DLD1 (cell line): ENCODE data around the gene PAPSS2.
"Not testable (repeated sequence)": the region's sequence is repeated elsewhere in the genome, so short reads cannot be mapped to it uniquely, and the experiment has no call there.

ENCODE experiments used
- in situ Hi-C: cut with HindIII; loops from 2 replicates; pipeline ENCODE4 v1.10.0; 2017; ENCODE audit warnings: low sequenced_read_pairs

The PAPSS2 gene

DNA sequence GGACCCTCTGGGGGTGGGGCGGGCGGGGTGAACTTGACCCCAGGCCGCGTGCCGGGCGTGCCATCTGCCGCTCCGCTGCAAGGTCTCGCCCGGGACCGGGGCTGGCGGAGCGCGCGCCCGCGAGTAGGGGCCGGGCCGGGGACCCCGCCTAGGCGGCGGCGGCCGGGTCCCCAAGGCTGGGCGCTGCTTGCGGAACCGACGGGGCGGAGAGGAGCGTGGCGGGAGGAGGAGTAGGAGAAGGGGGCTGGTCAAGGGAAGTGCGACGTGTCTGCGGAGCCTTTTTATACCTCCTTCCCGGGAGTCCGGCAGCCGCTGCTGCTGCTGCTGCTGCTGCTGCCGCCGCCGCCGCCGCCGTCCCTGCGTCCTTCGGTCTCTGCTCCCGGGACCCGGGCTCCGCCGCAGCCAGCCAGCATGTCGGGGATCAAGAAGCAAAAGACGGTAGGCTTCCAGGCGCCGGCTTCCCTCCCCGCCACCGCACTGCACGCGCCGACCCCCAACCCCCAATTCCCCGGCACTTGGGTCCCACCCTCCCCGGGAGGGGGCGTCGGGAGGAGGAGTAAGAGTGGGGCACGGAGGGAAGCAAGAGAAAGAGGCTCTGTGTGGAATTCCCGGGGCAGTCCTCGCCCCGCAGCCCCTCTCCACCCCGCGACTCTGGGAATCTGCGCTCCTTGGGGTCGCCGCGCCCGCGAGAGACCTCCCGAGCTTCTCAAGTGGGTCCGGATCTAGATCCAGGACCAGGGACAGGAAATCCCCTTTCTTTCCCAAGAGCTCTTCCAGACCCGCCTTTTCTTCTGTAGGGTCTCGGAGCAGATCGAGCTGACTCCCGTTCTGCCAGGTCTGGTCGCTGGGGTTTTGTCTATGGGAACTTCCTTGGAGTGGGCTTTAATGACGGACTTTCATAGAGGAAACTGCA lies at the start of gene PAPSS2:
Gene PAPSS2 (plus strand): TSS at position 308 of the 913 bp plus-strand sequence. CDS start 104 bp downstream, at position 412.
- in situ Hi-C loops = no loop called here

DNA sequence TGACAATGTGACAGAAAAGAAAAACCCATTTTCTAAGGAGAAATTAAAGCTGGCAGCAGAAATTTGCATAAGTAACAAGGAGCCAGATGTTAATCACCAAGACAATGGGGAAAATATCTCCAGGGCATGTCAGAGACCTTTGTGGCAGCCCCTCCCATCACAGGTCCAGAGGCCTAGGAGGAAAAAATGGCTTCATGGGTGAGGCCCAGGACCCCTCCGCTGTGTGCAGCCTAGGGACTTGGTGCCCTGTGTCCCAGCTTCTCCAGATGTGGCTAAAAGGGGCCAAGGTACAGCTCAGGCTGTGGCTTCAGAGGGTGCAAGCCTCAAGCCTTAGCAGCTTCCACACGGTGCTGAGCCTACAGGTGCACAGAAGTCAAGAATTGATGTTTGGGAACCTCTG lies 48.3 kb upstream of the PAPSS2 start:
- in situ Hi-C loops = not testable (repeated sequence)

- in situ Hi-C loops = no loop called here
Measured at GRCh38 chr10:87612115-87612514, 47.6 kb upstream of the PAPSS2 start.

DNA sequence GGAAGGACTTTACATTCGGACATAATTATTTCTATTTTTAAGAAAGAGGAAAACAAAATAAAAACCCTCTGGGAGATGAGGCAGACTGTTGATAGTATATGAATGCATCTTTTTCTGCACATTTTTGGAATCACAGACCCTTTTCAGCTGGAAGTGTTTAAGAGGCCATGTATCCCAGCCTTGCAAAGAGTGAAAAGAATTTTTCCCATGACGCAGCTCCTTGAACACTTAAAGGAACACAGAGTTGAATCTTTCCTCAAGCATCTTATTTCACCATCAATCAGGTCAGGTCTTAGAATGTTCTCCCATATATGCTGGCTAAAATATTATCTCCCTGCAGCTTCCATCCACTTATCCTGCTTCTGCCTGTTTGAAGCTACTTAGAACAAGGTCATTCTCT lies 45.9 kb upstream of the PAPSS2 start:
- in situ Hi-C loops = no loop called here

DNA sequence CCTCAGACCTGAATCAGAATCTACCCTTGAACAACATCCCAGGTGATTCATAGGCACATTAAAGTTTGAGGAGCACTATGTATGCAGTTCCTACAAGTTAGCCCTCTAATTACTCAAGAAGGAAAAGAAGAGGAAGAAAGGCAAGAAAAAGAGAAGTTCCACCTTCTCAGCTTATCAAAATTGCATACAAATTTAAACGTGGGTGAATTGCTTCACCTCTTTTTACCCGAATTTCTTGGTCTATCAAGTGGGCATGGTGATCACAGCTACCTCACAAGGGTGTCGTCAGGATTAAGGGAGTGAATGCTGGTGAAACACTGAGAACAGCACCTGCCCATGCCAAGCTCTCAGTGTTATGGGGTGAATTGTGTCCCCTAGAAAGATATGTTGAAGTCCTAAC lies 43.8 kb upstream of the PAPSS2 start:
- in situ Hi-C loops = no loop called here

- in situ Hi-C loops = no loop called here
Measured at GRCh38 chr10:87617503-87617902, 42.2 kb upstream of the PAPSS2 start.

DNA sequence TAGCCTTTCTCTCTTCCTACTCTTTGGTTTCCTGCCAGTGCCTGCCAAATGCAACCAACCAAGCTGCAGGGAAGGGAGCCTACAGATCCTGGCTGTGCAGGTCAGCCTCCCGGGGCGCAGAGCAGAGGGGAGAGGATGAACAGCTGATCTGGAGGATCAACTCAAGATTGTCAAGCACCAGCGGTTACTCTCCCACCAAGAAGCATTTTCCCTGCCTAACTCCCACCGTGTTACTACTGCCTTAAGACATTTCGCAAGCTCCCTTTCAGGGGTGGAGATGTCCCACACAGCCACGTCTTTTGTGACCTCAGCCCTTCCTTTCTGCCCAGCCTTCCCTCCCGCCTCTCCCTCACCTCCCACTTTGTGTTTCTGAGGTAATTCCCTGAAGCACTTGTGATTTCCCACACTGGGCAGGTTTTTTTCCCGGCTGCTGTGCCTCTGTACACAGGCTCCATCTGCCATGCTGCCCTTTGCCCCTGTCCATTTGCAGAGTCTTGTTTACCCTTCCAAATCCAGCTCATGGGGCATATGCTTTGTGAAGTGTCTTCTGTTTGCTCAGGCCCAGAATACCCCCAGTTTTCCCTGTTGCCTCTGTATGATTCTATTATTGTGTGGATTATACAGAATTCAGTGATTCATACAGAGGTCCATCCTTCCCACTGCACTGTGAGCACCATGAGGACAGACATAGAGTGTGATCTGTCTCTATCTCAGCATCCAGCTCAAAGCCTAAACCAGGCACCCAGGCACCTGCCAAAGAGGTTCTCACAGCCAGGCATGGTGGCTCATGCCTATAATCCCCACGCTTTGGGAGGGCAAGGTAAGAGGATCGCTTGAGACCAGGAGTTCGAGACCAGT lies 40.9 kb upstream of the PAPSS2 start:
- in situ Hi-C loops = no loop called here

GRCh38 chr10:87619705-87620104 lies 40.0 kb upstream of the PAPSS2 start:
- in situ Hi-C loops = no loop called here

DNA sequence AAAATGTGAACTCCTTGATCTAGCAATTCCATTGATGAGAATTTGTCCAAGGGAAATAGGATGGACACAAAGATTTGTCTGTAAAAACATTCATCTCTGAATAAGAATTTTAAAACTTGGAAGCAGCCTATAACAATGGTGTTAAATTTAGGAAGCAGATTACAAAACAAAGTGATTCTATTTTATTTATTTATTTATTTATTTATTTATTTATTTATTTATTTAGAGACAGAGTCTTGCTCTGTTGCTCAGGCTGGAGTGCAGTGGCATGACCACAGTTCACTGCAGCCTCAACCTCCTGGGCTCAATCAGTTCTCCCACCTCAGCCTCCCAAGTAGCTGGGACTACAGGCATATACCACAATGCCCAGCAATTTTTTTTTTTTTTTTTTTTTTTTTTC lies 38.2 kb upstream of the PAPSS2 start:
- in situ Hi-C loops = not testable (repeated sequence)

DNA sequence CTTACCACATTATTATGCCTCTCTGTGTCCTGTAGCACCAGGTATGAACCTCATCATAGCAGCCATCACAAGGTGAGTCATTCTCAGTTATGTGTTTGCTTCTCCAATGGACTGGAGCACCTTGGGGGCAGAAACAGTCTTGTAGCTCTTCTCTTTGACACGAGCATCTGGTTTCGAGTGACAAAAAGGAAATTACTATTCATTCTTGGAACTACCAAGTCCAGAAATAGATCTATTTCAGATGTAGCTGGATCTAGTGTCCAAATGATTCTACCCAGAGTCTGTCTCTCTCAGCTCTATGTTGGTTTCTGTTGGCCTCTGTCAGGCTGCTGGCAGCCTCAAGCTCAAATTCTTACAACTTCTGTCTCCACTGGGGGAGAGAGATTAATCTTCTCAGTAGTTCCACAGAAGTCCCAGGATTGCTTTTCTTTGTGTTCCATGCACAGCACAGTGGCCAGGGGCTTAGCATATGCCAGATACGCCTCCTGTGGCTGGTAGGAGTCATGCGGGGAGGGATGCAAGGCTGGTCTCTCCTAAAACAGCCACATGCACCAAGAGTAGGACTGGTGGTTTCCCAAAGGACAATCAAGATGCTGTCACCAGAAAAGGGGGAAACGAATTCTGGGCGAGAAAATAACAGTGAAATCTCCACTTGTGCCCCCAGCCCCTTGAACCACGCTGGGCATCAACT lies 37.2 kb upstream of the PAPSS2 start:
- in situ Hi-C loops = no loop called here

- in situ Hi-C loops = no loop called here
Measured at GRCh38 chr10:87623191-87623590, 36.5 kb upstream of the PAPSS2 start.

DNA sequence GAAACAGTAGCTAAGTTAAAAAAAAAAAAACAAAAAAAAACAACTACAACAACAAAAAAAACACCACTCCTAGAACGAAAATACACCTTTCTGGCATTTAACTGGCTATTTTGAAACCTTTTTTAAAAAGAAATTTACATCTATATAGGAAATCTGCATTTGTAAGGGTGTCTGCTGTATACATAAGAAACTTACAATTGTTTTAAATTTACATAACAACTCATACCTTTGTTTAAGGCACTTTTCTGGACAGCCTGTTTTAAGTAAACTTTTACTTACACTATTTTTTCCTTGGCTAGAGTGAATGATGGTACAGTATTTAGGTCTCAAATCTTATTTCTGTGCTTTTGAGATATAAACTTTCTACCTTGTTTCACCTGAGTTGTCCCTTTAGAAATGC lies 34.0 kb upstream of the PAPSS2 start:
- in situ Hi-C loops = loop anchor here (5.0 kb wide), 1 partner anchor 33 kb away; no protein-coding TSS in a partner anchor

- in situ Hi-C loops = loop anchor here (5.0 kb wide), 1 partner anchor 34 kb away; no protein-coding TSS in a partner anchor
Measured at GRCh38 chr10:87626422-87626892, 33.2 kb upstream of the PAPSS2 start.

- in situ Hi-C loops = no loop called here
Measured at GRCh38 chr10:87630171-87630570, 29.5 kb upstream of the PAPSS2 start.

GRCh38 chr10:87632454-87632853 lies 27.2 kb upstream of the PAPSS2 start:
- in situ Hi-C loops = no loop called here

- in situ Hi-C loops = no loop called here
Measured at GRCh38 chr10:87634311-87634710, 25.4 kb upstream of the PAPSS2 start.

DNA sequence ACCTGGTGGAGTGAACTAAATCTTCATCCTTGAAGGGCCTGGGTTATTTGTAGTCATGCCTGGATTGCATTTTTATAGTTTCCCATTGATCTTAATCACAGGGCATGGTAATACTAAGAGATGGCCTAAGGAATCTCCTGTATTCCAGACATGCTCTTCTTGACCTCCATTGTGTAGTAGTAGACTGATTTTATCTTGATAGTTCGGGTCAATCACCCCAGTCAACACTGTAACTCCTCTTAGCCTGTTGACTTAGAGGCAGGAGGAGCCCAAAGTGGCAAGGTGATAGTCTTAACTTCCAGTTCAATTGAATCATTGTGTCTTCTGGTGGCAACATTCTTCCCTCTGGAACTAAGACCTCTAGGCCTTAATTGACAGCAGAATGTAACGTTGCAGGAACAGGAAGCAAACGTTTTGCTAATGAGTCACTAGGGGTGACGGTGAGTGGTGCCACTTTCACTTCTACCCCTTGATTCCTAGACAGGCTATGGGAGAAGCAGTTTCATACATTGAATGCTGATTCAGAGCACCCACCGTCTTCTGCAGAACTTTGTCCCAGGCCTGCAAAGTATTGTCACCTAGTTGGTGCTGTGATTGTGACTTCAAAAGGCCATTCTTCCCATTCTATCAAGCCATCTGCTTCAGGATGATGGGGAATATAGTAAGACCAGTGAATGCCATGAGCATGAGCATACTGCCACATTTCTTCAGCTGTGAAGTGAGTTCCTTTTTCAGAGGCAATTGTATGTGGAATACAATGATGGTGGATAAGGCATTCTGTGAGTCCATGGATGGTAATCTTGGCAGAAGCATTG lies 24.0 kb upstream of the PAPSS2 start:
- in situ Hi-C loops = no loop called here

DNA sequence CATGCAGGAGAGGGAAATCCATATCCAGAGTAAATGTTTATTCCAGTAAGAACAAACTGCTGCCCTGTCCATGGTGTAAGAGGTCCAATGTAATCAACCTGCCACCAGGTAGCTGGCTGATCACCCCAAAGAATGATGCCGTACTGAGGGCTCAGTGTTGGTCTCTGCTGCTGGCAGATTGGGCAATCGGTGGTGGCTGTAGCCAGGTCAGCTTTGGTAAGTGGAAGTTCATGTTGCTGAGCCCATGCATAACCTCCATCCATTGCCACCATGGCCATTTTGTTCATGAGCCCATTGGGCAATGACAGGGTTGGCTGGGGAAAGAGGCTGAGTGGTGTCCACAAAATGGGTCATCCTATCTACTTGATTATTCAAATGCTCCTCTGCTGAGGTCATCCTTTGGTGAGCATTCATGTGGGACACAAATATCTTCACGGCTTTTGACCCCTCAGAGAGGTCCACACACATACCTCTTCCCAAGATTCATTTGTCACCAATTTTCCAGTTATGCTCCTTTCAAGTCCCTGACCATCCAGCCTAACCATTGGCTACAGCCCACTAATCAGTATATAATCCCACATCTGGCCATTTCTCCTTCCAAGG lies 23.3 kb upstream of the PAPSS2 start:
- in situ Hi-C loops = no loop called here

GRCh38 chr10:87639493-87639892 lies 20.2 kb upstream of the PAPSS2 start:
- in situ Hi-C loops = no loop called here

DNA sequence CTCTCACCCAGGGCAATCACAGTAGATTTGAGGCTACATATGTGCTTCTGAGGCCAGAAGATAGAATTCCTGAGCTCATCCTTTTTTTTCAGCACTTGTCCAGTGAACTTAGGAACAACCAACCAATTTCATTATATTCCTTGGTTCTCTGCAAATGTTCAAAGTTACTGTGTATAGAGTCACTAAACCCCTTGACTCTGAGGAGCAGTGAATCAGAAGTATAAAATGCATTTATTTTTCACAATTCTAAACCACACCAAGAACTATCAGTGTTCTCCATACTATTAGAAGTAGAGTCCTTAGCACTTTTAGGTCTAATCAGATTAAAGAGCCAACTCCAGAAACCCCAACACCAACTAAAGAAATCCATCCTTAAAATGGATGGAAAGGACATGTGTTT lies 19.6 kb upstream of the PAPSS2 start:
- in situ Hi-C loops = no loop called here
